ENCODE data around the gene PTPN4.

Gene PTPN4

GRCh38 chr2:119760237-119760955, 674 bp downstream of the PTPN4 start:
- no peak for DNase-seq
- peak overlapping the region; percentile 85 to 96 for H3K27ac Mint-ChIP-seq

GRCh38 chr2:119760956-119761275, 1.2 kb downstream of the PTPN4 start:
- DNase-seq: no peak
- ATAC-seq (replicated peaks): no peak

More at GRCh38 chr2:119760237-119760955, 674 bp downstream of the PTPN4 start:
- peak; percentile 11 for ATAC-seq (replicated peaks)
- H3K36me3 Mint-ChIP-seq (ENCODE audit: insufficient read depth): peaks cover 15% of the 10 kb centered on the region
- no peaks in the 10 kb centered on the region for H3K9me3 Mint-ChIP-seq
- peaks cover 26 to 49% of the 10 kb centered on the region in 2 donors for H3K4me1 Mint-ChIP-seq (ENCODE audit: low read depth in 2 of 2)
- H3K4me3 Mint-ChIP-seq: peak overlapping the region; percentile 92 to 94
- no peaks in the 10 kb centered on the region for H3K27me3 Mint-ChIP-seq

GRCh38 chr2:119764832-119765231, 5.1 kb downstream of the PTPN4 start:
- Mint-ChIP-seq H3K9me3 (no peaks in the 10 kb centered on the region), H3K4me1 (ENCODE audit: low read depth in 2 of 2) (peaks cover 29 to 45% of the 10 kb centered on the region in 2 donors), H3K27me3 (no peaks in the 10 kb centered on the region), H3K36me3 (ENCODE audit: insufficient read depth) (peaks cover 8% of the 10 kb centered on the region), H3K27ac (no peak overlapping the region), H3K4me3 (peak overlapping the region; percentile 8 to 42)
- no peak for ATAC-seq (replicated peaks)
- DNase-seq: no peak

More at GRCh38 chr2:119760956-119761275, 1.2 kb downstream of the PTPN4 start:
- peaks cover 15% of the 10 kb centered on the region for H3K36me3 Mint-ChIP-seq (ENCODE audit: insufficient read depth)
- H3K4me1 Mint-ChIP-seq (ENCODE audit: low read depth in 2 of 2): peaks cover 31 to 55% of the 10 kb centered on the region in 2 donors
- no peaks in the 10 kb centered on the region for H3K27me3 Mint-ChIP-seq
- peak overlapping the region; percentile 85 to 96 for H3K27ac Mint-ChIP-seq
- peak overlapping the region; percentile 92 to 94 for H3K4me3 Mint-ChIP-seq
- H3K9me3 Mint-ChIP-seq: no peaks in the 10 kb centered on the region

- Mint-ChIP-seq H3K27me3 (no peaks in the 10 kb centered on the region), H3K36me3 (ENCODE audit: insufficient read depth) (peaks cover 4% of the 10 kb centered on the region), H3K9me3 (no peaks in the 10 kb centered on the region), H3K4me3 (no peak overlapping the region), H3K27ac (no peak overlapping the region), H3K4me1 (ENCODE audit: low read depth in 2 of 2) (peaks cover 29 to 45% of the 10 kb centered on the region in 2 donors)
- DNase-seq (no peak), ATAC-seq (replicated peaks) (no peak)
Measured at GRCh38 chr2:119765433-119766002, 5.8 kb downstream of the PTPN4 start.

- H3K4me1 Mint-ChIP-seq (ENCODE audit: low read depth in 2 of 2): peaks cover 33 to 43% of the 10 kb centered on the region in 2 donors
- no peaks in the 10 kb centered on the region for H3K9me3 Mint-ChIP-seq
- ATAC-seq (replicated peaks): no peak
- H3K27ac Mint-ChIP-seq: no peak overlapping the region
- H3K36me3 Mint-ChIP-seq (ENCODE audit: insufficient read depth): no peaks in the 10 kb centered on the region
- no peaks in the 10 kb centered on the region for H3K27me3 Mint-ChIP-seq
- no peak for DNase-seq
- H3K4me3 Mint-ChIP-seq: no peak overlapping the region
Measured at GRCh38 chr2:119766944-119767343, 7.2 kb downstream of the PTPN4 start.

GRCh38 chr2:119768742-119769141, 9.0 kb downstream of the PTPN4 start:
- H3K27me3 Mint-ChIP-seq: no peaks in the 10 kb centered on the region
- H3K27ac Mint-ChIP-seq: no peak overlapping the region
- H3K4me3 Mint-ChIP-seq: no peak overlapping the region
- H3K9me3 Mint-ChIP-seq: no peaks in the 10 kb centered on the region
- ATAC-seq (replicated peaks): no peak
- H3K4me1 Mint-ChIP-seq (ENCODE audit: low read depth in 2 of 2): peaks cover 24 to 34% of the 10 kb centered on the region in 2 donors
- H3K36me3 Mint-ChIP-seq (ENCODE audit: insufficient read depth): no peaks in the 10 kb centered on the region
- no peak for DNase-seq

GRCh38 chr2:119769645-119770044, 9.9 kb downstream of the PTPN4 start:
- Mint-ChIP-seq H3K9me3 (no peaks in the 10 kb centered on the region), H3K4me1 (ENCODE audit: low read depth in 2 of 2) (peaks cover 25 to 31% of the 10 kb centered on the region in 2 donors), H3K4me3 (no peak overlapping the region), H3K27me3 (no peaks in the 10 kb centered on the region), H3K36me3 (ENCODE audit: insufficient read depth) (no peaks in the 10 kb centered on the region), H3K27ac (no peak overlapping the region)
- DNase-seq (no peak), ATAC-seq (replicated peaks) (no peak)

GRCh38 chr2:119771331-119771730, 11.6 kb downstream of the PTPN4 start:
- H3K9me3 Mint-ChIP-seq: no peaks in the 10 kb centered on the region
- no peak overlapping the region for H3K4me3 Mint-ChIP-seq
- no peak for DNase-seq
- ATAC-seq (replicated peaks): no peak
- peak overlapping the region; percentile 19 to 24 for H3K27ac Mint-ChIP-seq
- H3K4me1 Mint-ChIP-seq (ENCODE audit: low read depth in 2 of 2): peaks cover 19 to 22% of the 10 kb centered on the region in 2 donors
- no peaks in the 10 kb centered on the region for H3K27me3 Mint-ChIP-seq
- H3K36me3 Mint-ChIP-seq (ENCODE audit: insufficient read depth): no peaks in the 10 kb centered on the region

GRCh38 chr2:119772128-119772527, 12.4 kb downstream of the PTPN4 start:
- Mint-ChIP-seq H3K27ac (no peak overlapping the region), H3K4me1 (ENCODE audit: low read depth in 2 of 2) (peaks cover 21 to 25% of the 10 kb centered on the region in 2 donors), H3K4me3 (no peak overlapping the region), H3K9me3 (no peaks in the 10 kb centered on the region), H3K36me3 (ENCODE audit: insufficient read depth) (peaks cover 3% of the 10 kb centered on the region), H3K27me3 (no peaks in the 10 kb centered on the region)
- DNase-seq (no peak), ATAC-seq (replicated peaks) (no peak)

- Mint-ChIP-seq H3K36me3 (ENCODE audit: insufficient read depth) (peaks cover 3% of the 10 kb centered on the region), H3K27ac (no peak overlapping the region), H3K9me3 (no peaks in the 10 kb centered on the region), H3K4me3 (no peak overlapping the region), H3K27me3 (no peaks in the 10 kb centered on the region), H3K4me1 (ENCODE audit: low read depth in 2 of 2) (peaks cover 24 to 28% of the 10 kb centered on the region in 2 donors)
- no peak for ATAC-seq (replicated peaks)
- DNase-seq: no peak
Measured at GRCh38 chr2:119772767-119773166, 13.0 kb downstream of the PTPN4 start.

GRCh38 chr2:119774026-119774425, 14.3 kb downstream of the PTPN4 start:
- no peak for DNase-seq
- Mint-ChIP-seq H3K36me3 (ENCODE audit: insufficient read depth) (peaks cover 3% of the 10 kb centered on the region), H3K27me3 (no peaks in the 10 kb centered on the region), H3K4me1 (ENCODE audit: low read depth in 2 of 2) (peaks cover 28 to 35% of the 10 kb centered on the region in 2 donors), H3K4me3 (peak overlapping the region in 1 of 2 donors; percentile 15), H3K9me3 (no peaks in the 10 kb centered on the region), H3K27ac (no peak overlapping the region)
- no peak for ATAC-seq (replicated peaks)

GRCh38 chr2:119775102-119775501, 15.4 kb downstream of the PTPN4 start:
- ATAC-seq (replicated peaks): no peak
- Mint-ChIP-seq H3K36me3 (ENCODE audit: insufficient read depth) (peaks cover 7% of the 10 kb centered on the region), H3K27ac (no peak overlapping the region), H3K9me3 (no peaks in the 10 kb centered on the region), H3K27me3 (no peaks in the 10 kb centered on the region), H3K4me3 (no peak overlapping the region), H3K4me1 (ENCODE audit: low read depth in 2 of 2) (peaks cover 31 to 40% of the 10 kb centered on the region in 2 donors)
- DNase-seq: no peak

- H3K9me3 Mint-ChIP-seq: no peaks in the 10 kb centered on the region
- peaks cover 36 to 58% of the 10 kb centered on the region in 2 donors for H3K4me1 Mint-ChIP-seq (ENCODE audit: low read depth in 2 of 2)
- no peaks in the 10 kb centered on the region for H3K27me3 Mint-ChIP-seq
- H3K4me3 Mint-ChIP-seq: no peak overlapping the region
- DNase-seq (no peak), ATAC-seq (replicated peaks) (peak; percentile 24)
- peaks cover 5% of the 10 kb centered on the region for H3K36me3 Mint-ChIP-seq (ENCODE audit: insufficient read depth)
- no peak overlapping the region for H3K27ac Mint-ChIP-seq
Measured at GRCh38 chr2:119782308-119783027, 22.7 kb downstream of the PTPN4 start.

- Mint-ChIP-seq H3K36me3 (ENCODE audit: insufficient read depth) (peaks cover 1% of the 10 kb centered on the region), H3K9me3 (no peaks in the 10 kb centered on the region), H3K4me1 (ENCODE audit: low read depth in 2 of 2) (peaks cover 28 to 50% of the 10 kb centered on the region in 2 donors), H3K27ac (no peak overlapping the region), H3K4me3 (no peak overlapping the region), H3K27me3 (no peaks in the 10 kb centered on the region)
- ATAC-seq (replicated peaks): no peak
- DNase-seq: no peak
Measured at GRCh38 chr2:119784876-119785275, 25.2 kb downstream of the PTPN4 start.
